ENCODE results near the gene ALPL.

ALPL gene

GRCh38 chr1:21590934-21591333 lies 81.7 kb downstream of the ALPL start:
- no peak overlapping the region for H3K4me3 ChIP-seq (ENCODE audit: low read depth, low read length)
- no peak for DNase-seq (ENCODE audit: low read depth)

GRCh38 chr1:21592086-21592865 lies 83.1 kb downstream of the ALPL start:
- H3K4me3 ChIP-seq (ENCODE audit: low read depth, low read length), result no peak overlapping the region
- DNase-seq (ENCODE audit: low read depth), result no peak

GRCh38 chr1:21593231-21593630 lies 84.0 kb downstream of the ALPL start:
- no peak overlapping the region for H3K4me3 ChIP-seq (ENCODE audit: low read depth, low read length)
- no peak for DNase-seq (ENCODE audit: low read depth)

GRCh38 chr1:21594501-21594900 lies 85.3 kb downstream of the ALPL start:
- no peak for DNase-seq (ENCODE audit: low read depth)
- H3K4me3 ChIP-seq (ENCODE audit: low read depth, low read length), result no peak overlapping the region

- no peak overlapping the region for H3K4me3 ChIP-seq (ENCODE audit: low read depth, low read length)
- no peak for DNase-seq (ENCODE audit: low read depth)
Measured at GRCh38 chr1:21594935-21595897, 86.0 kb downstream of the ALPL start.

GRCh38 chr1:21596174-21596573 lies 87.0 kb downstream of the ALPL start:
- no peak for DNase-seq (ENCODE audit: low read depth)
- no peak overlapping the region for H3K4me3 ChIP-seq (ENCODE audit: low read depth, low read length)

GRCh38 chr1:21596628-21597027 lies 87.4 kb downstream of the ALPL start:
- no peak for DNase-seq (ENCODE audit: low read depth)
- no peak overlapping the region for H3K4me3 ChIP-seq (ENCODE audit: low read depth, low read length)

- no peak overlapping the region for H3K4me3 ChIP-seq (ENCODE audit: low read depth, low read length)
- no peak for DNase-seq (ENCODE audit: low read depth)
Measured at GRCh38 chr1:21597753-21598152, 88.5 kb downstream of the ALPL start.

- H3K4me3 ChIP-seq (ENCODE audit: low read depth, low read length), result no peak overlapping the region
- no peak for DNase-seq (ENCODE audit: low read depth)
Measured at GRCh38 chr1:21598417-21598816, 89.2 kb downstream of the ALPL start.

GRCh38 chr1:21598904-21599303 lies 89.7 kb downstream of the ALPL start:
- no peak for DNase-seq (ENCODE audit: low read depth)
- no peak overlapping the region for H3K4me3 ChIP-seq (ENCODE audit: low read depth, low read length)

- no peak overlapping the region for H3K4me3 ChIP-seq (ENCODE audit: low read depth, low read length)
- no peak for DNase-seq (ENCODE audit: low read depth)
Measured at GRCh38 chr1:21599402-21599801, 90.2 kb downstream of the ALPL start.

- no peak for DNase-seq (ENCODE audit: low read depth)
- no peak overlapping the region for H3K4me3 ChIP-seq (ENCODE audit: low read depth, low read length)
Measured at GRCh38 chr1:21601278-21602048, 92.2 kb downstream of the ALPL start.

GRCh38 chr1:21603177-21604138 lies 94.2 kb downstream of the ALPL start:
- H3K4me3 ChIP-seq (ENCODE audit: low read depth, low read length), result no peak overlapping the region
- no peak for DNase-seq (ENCODE audit: low read depth)

GRCh38 chr1:21604208-21604957 lies 95.2 kb downstream of the ALPL start:
- DNase-seq (ENCODE audit: low read depth), result no peak
- no peak overlapping the region for H3K4me3 ChIP-seq (ENCODE audit: low read depth, low read length)

GRCh38 chr1:21605012-21605715 lies 95.9 kb downstream of the ALPL start:
- DNase-seq (ENCODE audit: low read depth), result no peak

GRCh38 chr1:21605964-21606705 lies 96.9 kb downstream of the ALPL start:
- no peak for DNase-seq (ENCODE audit: low read depth)

More at GRCh38 chr1:21605012-21605715, 95.9 kb downstream of the ALPL start:
- H3K4me3 ChIP-seq (ENCODE audit: low read depth, low read length), result no peak overlapping the region

More at GRCh38 chr1:21605964-21606705, 96.9 kb downstream of the ALPL start:
- H3K4me3 ChIP-seq (ENCODE audit: low read depth, low read length), result no peak overlapping the region

All from skeletal muscle cell (primary cell).